Measurements from ENCODE around the gene SUSD6.

The SUSD6 gene

DNA sequence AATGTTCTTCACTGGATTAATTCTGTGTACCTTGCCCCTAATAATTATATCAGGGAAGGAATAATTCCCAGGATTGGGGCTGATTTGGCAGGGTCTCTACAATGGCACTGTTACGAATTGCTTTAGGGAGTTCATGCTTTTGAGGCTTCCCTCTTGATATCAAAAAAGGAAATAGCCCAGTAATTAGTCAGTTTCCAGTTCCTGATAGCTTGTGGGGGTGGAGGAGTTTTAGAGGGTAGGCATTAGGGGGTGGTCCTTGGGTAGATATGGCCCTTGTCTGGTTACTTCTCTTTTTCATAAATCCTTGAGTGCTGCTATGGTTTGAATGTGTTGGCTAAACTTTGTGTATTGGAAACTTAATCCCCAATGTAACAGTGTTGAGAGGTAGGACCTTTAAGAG lies 149.4 kb downstream of the SUSD6 start:
- no peak for DNase-seq (ENCODE audit: low read depth, low spot score)

DNA sequence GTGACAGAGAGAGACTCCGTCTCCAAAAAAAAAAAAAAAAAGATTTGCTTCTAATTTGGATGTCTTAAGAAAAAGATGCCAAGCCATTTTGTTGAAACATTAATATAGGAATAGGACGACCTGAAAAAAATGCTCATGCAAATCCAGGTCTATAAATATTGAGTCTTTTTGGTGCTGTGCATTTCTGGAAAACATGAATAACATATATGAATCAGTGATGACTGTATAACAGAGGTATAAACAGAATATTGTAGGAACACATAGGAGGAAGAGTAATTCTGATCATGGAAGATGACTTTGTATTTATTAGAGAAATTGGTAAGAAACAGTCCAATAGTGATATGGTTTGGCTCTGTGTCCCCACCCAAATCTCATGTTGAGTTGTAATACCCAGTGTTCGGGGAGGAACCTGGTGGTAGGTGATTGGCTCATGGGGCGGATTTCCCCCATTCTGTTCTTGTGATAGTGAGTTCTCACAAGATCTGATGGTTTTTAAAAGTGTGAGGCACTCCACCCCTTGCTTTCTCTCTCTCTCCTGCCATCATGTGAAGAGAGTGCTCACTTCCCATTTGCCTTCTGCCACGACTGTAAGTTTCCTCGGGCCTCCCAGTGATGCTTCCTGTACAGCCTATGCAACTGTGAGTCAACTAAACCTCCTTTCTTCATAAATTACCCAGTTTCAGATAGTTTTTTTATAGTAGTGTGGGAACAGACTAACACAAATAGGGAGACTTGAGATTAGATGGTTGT lies 152.5 kb downstream of the SUSD6 start:
- DNase-seq (ENCODE audit: low read depth, low spot score): no peak
